BJ (cell line): ENCODE measurements around the gene ZFAND6. TPM values are rescaled to one million over a fixed set of nuclear protein-coding genes. Genes with fewer than 3 reads are reported as not detected.

Experiments used
- CTCF ChIA-PET: fragments of 350-600 bp; formaldehyde crosslinking; extraction: SDS; loops from one replicate; lab custom pipeline; 2021; ENCODE audit warnings: antibody characterized with exemption, inconsistent platforms; lab: Yijun Ruan, JAX
- POLR2A ChIA-PET: fragments of 300-600 bp; sonication (Branson Sonifier 250); formaldehyde crosslinking; extraction: SDS; loops from one replicate; lab custom pipeline; 2021; ENCODE audit warnings: antibody characterized with exemption; lab: Charles Lee
- DNase-seq: peaks from one replicate; pipeline ENCODE4 v3.0.0-alpha.2; 2011; ENCODE audit warnings: low read depth
- H3K27me3 ChIP-seq: 2 replicates; pipeline ENCODE4 v1.6.0; 2011; ENCODE audit warnings: low read length; ENCODE audit not compliant: control insufficient read depth, insufficient read depth
- H3K36me3 ChIP-seq: 2 replicates; pipeline ENCODE4 v1.5.1; 2011; ENCODE audit warnings: low read length; ENCODE audit not compliant: control insufficient read depth, insufficient read depth
- H3K4me3 ChIP-seq: 2 replicates; pipeline ENCODE4 v1.5.1; 2011; ENCODE audit warnings: low read depth, mild to moderate bottlenecking, control low read depth, low read length
- CTCF ChIP-seq: IDR thresholded peaks from 2 replicates; pipeline ENCODE4 v1.5.1; 2011; ENCODE audit warnings: low read depth, mild to moderate bottlenecking, control low read depth, inconsistent platforms, low read length, moderate library complexity; ENCODE audit not compliant: insufficient read depth
- polyA plus RNA-seq: library from polyadenylated mRNA; depleted of rRNA; stranded (reverse); fragments of >200 nt; gene quantifications from 2 replicates; pipeline ENCODE4 v1.2.3, GENCODE V29; 2011

The ZFAND6 gene
- polyA plus RNA-seq, 1 experiment = 108 TPM

DNA sequence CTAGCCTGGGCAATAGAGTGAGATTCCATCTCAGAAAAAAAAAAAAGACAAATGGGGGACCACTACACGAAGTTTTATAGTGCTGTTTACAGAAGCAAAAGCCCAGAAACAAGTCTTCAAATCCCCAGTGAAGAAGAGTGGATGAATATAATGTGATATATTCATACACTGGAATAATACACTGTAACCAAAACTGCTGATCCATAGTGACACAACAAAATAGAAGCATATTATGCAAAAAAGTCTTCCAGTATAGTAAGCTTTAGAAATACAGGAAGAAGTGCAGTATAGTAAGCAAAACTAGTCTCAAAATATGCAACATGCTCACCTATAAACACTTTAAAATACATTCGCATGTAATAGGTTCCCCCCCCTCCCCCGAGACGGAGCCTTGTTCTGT is 81.4 kb downstream of the ZFAND6 start:
- ChIA-PET POLR2A (interaction anchor here (0.6 kb wide), 1 partner anchor 49 kb away, joined by 6 read pairs; no protein-coding TSS in a partner anchor), CTCF (no interaction called here)
- no peaks in the 10 kb centered on the region for H3K36me3 ChIP-seq
- H3K27me3 ChIP-seq = no peaks in the 10 kb centered on the region
- TF ChIP-seq CTCF = no peak
- H3K4me3 ChIP-seq = no peak overlapping the region
- no peak for DNase-seq

DNA sequence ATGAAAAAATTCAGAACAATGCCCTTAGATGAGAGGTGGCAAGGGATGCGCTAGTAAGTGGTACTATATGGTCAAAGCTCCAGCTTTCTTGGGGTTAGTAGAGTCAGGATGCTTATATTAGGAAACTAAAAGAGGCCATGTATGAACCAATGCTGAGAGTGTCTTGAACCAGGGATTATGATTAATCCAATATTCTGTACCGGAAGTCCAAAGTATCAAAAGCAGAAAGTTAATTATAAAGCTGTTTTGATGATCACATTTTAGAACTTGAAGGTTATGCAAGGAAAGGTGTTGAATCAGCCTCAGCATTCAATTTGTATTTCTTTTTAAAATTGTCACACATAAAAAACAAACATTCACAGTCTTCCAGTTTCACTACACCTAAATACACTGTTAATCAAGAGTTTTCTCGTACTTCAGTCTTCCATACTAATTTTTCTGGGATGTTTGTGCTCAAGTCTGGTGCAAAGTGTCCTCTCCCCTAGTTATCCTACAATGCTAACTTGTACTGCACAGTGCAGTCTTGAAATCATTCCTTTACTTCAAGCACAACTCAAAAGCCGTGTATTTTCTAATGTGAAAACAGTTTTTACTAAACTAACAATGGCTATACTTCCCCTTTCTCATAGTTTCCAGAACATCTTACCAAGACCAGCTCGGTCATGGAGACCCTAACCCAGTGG is 82.6 kb downstream of the ZFAND6 start:
- ChIA-PET POLR2A (no interaction called here), CTCF (no interaction called here)
- no peak for TF ChIP-seq CTCF
- Histone ChIP-seq H3K36me3 (no peaks in the 10 kb centered on the region), H3K4me3 (no peak overlapping the region), H3K27me3 (no peaks in the 10 kb centered on the region)
- no peak for DNase-seq

GRCh38 chr15:80142646-80143045 is 83.2 kb downstream of the ZFAND6 start:
- ChIA-PET POLR2A (no interaction called here), CTCF (no interaction called here)
- H3K27me3 ChIP-seq = no peaks in the 10 kb centered on the region

GRCh38 chr15:80151148-80151547 is 91.7 kb downstream of the ZFAND6 start:
- H3K27me3 ChIP-seq = no peaks in the 10 kb centered on the region
- no peak overlapping the region for H3K4me3 ChIP-seq
- ChIA-PET POLR2A (no interaction called here), CTCF (no interaction called here)
- no peaks in the 10 kb centered on the region for H3K36me3 ChIP-seq
- TF ChIP-seq CTCF = no peak
- DNase-seq = no peak

More at GRCh38 chr15:80142646-80143045, 83.2 kb downstream of the ZFAND6 start:
- TF ChIP-seq CTCF = no peak
- Histone ChIP-seq H3K36me3 (no peaks in the 10 kb centered on the region), H3K4me3 (no peak overlapping the region)
- no peak for DNase-seq

GRCh38 chr15:80151576-80151975 is 92.1 kb downstream of the ZFAND6 start:
- TF ChIP-seq CTCF = no peak
- Histone ChIP-seq H3K27me3 (no peaks in the 10 kb centered on the region), H3K4me3 (no peak overlapping the region), H3K36me3 (no peaks in the 10 kb centered on the region)
- CTCF ChIA-PET = no interaction called here
- POLR2A ChIA-PET = interaction anchor here (0.6 to 1.1 kb wide), 2 partner anchors 8 to 9 kb away, joined by 3 read pairs; no protein-coding TSS in a partner anchor
- DNase-seq = no peak
